ENCODE measurements around the gene TTLL12. TPM values are rescaled to one million over a fixed set of nuclear protein-coding genes. Genes with fewer than 3 reads are reported as not detected.

The TTLL12 gene
- total RNA-seq, 1 experiment from 2014 or later = 50.4 TPM

DNA sequence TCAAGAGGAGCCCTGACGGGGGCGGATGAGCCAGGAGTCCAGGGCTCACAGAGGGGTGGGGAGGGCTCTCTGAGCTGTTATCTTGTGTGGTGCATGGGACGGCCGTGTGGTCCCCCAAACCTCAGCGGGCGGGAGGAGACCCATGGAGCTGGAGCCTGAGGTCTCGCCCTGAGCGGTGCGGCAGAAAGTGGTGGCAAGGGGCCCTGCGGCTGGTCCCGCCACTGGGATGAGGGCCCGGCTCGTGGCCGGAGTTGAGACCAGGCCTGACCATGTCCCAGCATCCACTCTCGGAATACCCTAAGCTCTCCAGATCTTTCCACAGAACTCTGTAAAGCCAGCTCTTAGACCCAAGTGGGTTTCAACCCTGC, 22.6 kb upstream of the TTLL12 start:
- Histone ChIP-seq H3K27ac (no peak overlapping the region), H3K36me3 (no peaks in the 10 kb centered on the region), H3K27me3 (replicated peaks) (no peaks in the 10 kb centered on the region), H3K4me3 (no peak overlapping the region), H3K9me3 (replicated peaks) (no peaks in the 10 kb centered on the region), H3K4me1 (replicated peaks) (no peaks in the 10 kb centered on the region)
- DNase-seq (ENCODE audit: low read depth in 1 of 2, low spot score in 2 of 2) = no peak

DNA sequence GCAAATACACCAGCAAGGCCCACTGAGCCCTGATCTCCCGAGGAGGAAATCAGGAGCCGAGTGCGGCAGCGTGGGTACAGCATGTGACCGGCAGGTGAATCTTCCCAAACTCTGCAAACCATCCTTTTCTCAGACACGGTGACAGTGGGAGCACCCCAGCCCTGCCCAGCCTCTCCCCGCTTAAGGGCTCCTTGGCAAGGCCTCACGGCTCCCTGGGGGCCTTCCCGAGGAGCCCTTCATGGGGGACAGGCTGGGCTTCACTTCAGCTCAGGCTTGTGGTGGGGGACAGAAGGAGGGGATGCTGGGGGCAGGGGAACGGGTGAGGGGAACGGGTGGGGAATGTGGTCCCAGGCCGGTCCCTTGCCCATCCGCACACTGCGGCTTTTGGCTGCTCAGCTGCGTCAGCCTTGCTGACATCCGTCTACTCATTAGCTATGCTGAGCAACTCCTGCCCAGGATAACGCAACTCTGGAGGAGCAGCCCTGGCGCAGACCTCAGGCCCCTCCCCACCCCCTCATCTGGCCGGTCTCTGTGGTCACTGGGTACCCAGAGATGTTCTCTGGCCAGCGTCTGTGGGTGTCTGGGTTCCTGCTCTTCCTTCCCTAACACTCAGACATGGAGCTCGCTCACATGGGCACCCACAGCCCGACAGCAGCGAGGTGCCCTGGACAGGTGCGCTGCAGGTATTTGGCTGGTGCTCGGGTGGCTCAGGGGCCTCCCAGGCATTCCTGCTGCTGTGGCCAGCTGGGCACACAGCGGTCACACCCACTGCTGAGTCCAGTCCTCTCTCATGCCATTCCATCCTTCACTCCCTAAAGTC, 22.0 kb upstream of the TTLL12 start:
- no peak for DNase-seq (ENCODE audit: low read depth in 1 of 2, low spot score in 2 of 2)
- no peaks in the 10 kb centered on the region for H3K27me3 ChIP-seq (replicated peaks)
- H3K27ac ChIP-seq = no peak overlapping the region
- H3K36me3 ChIP-seq = no peaks in the 10 kb centered on the region
- H3K4me3 ChIP-seq = no peak overlapping the region
- H3K4me1 ChIP-seq (replicated peaks) = no peaks in the 10 kb centered on the region
- no peaks in the 10 kb centered on the region for H3K9me3 ChIP-seq (replicated peaks)

DNA sequence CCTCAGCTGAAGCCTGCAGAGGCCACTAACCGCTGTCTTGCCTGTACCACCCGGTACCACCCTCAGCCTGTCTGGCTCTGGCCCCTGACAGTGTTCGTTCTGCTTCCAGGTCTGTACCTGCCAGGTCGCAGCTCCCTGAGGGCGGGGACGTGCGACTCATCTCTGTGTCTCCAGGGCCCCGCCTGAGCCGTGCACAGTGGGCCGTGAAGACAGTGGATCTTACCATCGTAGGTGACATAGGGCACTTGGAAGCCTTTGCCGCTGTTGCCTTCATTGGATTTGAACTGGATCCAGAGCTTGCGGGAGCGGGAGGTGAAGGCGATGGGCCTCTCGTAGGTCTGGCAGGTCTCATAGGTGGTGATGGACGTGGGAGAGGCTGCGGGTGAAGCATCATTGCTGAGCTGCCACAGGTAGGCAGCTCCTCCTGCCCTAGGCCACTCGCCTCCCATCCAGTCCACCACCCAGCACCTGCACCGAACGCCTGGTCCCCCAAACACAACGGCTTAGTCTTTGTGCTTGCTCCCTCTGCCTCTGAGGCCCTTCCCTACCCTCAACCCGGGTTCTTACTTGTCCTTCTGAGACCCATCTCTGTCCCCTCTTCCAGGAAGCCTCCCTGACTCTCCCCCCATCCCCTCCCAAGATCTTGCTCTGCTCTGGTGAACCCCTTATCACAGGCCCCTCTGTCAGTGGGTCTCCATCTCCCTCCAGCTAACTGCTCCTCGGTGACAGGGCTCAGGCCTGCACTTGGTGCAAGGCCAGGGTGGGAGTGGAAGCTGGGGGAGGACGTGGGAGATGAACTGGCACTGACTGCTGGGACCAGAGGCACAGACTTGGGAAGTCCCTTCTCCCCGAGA, 21.1 kb upstream of the TTLL12 start:
- DNase-seq (ENCODE audit: low read depth in 1 of 2, low spot score in 2 of 2) = no peak
- H3K4me3 ChIP-seq = no peak overlapping the region
- H3K36me3 ChIP-seq = no peaks in the 10 kb centered on the region

GRCh38 chr22:43207386-43207785, 20.5 kb upstream of the TTLL12 start:
- H3K27me3 ChIP-seq (replicated peaks) = no peaks in the 10 kb centered on the region
- no peaks in the 10 kb centered on the region for H3K9me3 ChIP-seq (replicated peaks)
- H3K4me1 ChIP-seq (replicated peaks) = no peaks in the 10 kb centered on the region
- DNase-seq (ENCODE audit: low read depth in 1 of 2, low spot score in 2 of 2) = no peak
- no peaks in the 10 kb centered on the region for H3K36me3 ChIP-seq
- H3K4me3 ChIP-seq = no peak overlapping the region
- H3K27ac ChIP-seq = no peak overlapping the region

More for the DNA sequence above, 21.1 kb upstream of the TTLL12 start:
- Histone ChIP-seq H3K9me3 (replicated peaks) (no peaks in the 10 kb centered on the region), H3K27me3 (replicated peaks) (no peaks in the 10 kb centered on the region), H3K4me1 (replicated peaks) (no peaks in the 10 kb centered on the region), H3K27ac (no peak overlapping the region)

GRCh38 chr22:43206509-43207161, 19.7 kb upstream of the TTLL12 start:
- no peak for DNase-seq (ENCODE audit: low read depth in 1 of 2, low spot score in 2 of 2)
- Histone ChIP-seq H3K9me3 (replicated peaks) (no peaks in the 10 kb centered on the region), H3K4me3 (no peak overlapping the region), H3K4me1 (replicated peaks) (no peaks in the 10 kb centered on the region), H3K36me3 (no peaks in the 10 kb centered on the region), H3K27me3 (replicated peaks) (no peaks in the 10 kb centered on the region), H3K27ac (no peak overlapping the region)

- Histone ChIP-seq H3K4me1 (replicated peaks) (no peaks in the 10 kb centered on the region), H3K9me3 (replicated peaks) (no peaks in the 10 kb centered on the region), H3K36me3 (no peaks in the 10 kb centered on the region), H3K27ac (no peak overlapping the region), H3K4me3 (no peak overlapping the region), H3K27me3 (replicated peaks) (no peaks in the 10 kb centered on the region)
- no peak for DNase-seq (ENCODE audit: low read depth in 1 of 2, low spot score in 2 of 2)
These were observed 19.0 kb upstream of the TTLL12 start for GRCh38 chr22:43205748-43206508.

- H3K36me3 ChIP-seq = no peaks in the 10 kb centered on the region
- DNase-seq (ENCODE audit: low read depth in 1 of 2, low spot score in 2 of 2) = no peak
These were observed 18.3 kb upstream of the TTLL12 start for GRCh38 chr22:43205261-43205691.

GRCh38 chr22:43203471-43203981, 16.6 kb upstream of the TTLL12 start:
- no peaks in the 10 kb centered on the region for H3K9me3 ChIP-seq (replicated peaks)
- H3K27me3 ChIP-seq (replicated peaks) = no peaks in the 10 kb centered on the region
- H3K4me1 ChIP-seq (replicated peaks) = peaks cover 2% of the 10 kb centered on the region; the same call in 1 of the 2 replicates
- no peak overlapping the region for H3K27ac ChIP-seq
- H3K4me3 ChIP-seq = no peak overlapping the region
- no peaks in the 10 kb centered on the region for H3K36me3 ChIP-seq
- no peak for DNase-seq (ENCODE audit: low read depth in 1 of 2, low spot score in 2 of 2)

More at GRCh38 chr22:43205261-43205691, 18.3 kb upstream of the TTLL12 start:
- Histone ChIP-seq H3K27ac (no peak overlapping the region), H3K27me3 (replicated peaks) (no peaks in the 10 kb centered on the region), H3K4me3 (no peak overlapping the region), H3K4me1 (replicated peaks) (no peaks in the 10 kb centered on the region), H3K9me3 (replicated peaks) (no peaks in the 10 kb centered on the region)

DNA sequence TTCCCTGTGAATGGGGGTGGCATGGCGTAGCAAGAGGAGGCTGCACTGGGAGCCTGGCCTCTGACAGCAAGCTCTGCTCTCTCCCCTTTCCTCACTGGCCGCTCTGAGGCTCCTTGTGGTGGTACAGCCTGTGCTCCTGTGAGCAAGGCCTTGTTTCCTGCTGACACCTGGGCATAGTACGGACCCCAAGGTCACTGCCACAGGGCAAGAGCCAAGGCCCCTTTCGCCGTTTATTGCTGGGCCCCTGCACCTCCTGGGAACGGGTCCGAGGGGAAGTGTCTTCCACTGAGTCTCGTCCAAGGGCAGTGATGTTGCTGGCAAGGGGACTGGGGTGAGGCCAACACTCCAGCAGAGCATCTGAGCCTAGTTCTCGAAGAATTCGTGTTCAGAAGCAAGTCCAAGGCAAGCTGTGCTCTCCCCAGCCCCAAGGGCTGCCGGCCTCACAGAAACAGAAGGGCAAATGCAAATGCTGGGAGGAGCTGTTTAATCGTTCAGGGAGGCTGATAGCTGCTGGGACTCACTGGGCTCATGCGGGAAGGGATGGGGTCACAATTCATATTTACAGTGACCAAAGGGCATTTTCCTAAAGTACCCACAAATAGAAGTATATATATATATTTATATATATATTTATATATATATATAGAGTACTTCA, 15.9 kb upstream of the TTLL12 start:
- DNase-seq (ENCODE audit: low read depth in 1 of 2, low spot score in 2 of 2) = no peak
- no peak overlapping the region for H3K27ac ChIP-seq
- no peaks in the 10 kb centered on the region for H3K27me3 ChIP-seq (replicated peaks)
- H3K36me3 ChIP-seq = no peaks in the 10 kb centered on the region
- H3K4me3 ChIP-seq = no peak overlapping the region
- peaks cover 3% of the 10 kb centered on the region for H3K4me1 ChIP-seq (replicated peaks)
- H3K9me3 ChIP-seq (replicated peaks) = no peaks in the 10 kb centered on the region

DNA sequence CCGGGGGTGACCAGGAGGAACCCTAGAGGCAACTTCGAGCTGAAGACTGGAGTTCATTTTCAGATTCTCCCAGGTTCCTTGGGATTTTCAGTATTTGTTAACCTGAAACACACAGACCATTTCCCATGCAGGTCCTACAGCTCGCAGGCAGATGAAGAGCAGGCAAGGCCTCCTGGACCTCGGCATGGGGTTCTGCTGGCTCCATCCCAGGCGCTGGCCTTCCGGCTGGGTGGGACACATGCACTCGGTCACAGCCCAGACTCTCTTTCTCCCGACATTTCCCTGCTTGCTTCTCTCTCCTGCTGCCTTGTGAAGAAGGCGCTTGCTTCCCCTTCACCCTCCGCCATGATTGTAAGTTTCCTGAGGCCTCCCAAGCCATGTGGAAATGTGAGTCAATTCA, 15.4 kb upstream of the TTLL12 start:
- Histone ChIP-seq H3K36me3 (no peaks in the 10 kb centered on the region), H3K27ac (no peak overlapping the region), H3K27me3 (replicated peaks) (no peaks in the 10 kb centered on the region), H3K9me3 (replicated peaks) (no peaks in the 10 kb centered on the region), H3K4me1 (replicated peaks) (peaks cover 8% of the 10 kb centered on the region), H3K4me3 (no peak overlapping the region)
- DNase-seq (ENCODE audit: low read depth in 1 of 2, low spot score in 2 of 2) = no peak

DNA sequence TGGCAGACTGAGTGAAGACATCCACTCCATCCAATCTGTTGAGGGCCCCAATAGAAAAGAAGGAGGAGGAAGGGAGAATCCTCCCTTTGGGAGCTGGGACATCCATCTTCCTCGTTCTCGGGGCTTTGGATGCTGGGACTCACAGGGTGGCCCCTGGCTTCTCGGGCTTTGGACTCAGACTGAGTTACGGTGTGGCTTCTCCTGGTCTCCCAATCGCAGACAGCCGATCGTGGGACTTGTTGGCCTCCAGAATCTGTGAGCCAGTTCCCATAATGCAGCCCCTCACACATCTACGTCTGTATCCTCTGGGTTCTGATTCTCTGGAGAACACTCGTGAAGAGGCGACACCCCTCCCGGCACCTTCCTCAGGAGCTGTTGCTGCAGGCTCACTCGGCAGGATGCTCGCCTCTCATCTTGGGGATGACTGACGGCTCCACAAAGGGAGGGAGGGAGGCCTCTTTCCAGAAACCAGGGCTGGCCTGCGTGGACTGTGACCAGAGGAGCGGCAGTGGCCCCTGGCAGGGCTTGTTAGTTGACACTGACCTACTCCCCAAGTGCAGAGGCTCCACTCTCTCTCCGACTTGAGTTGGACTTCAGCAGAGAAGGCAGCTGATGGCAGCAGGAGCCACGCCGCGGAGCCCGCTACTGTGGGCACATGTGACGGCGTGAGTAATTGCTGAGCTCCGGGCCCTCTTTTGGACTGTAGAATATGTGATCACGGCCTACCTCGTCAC, 14.7 kb upstream of the TTLL12 start:
- H3K4me1 ChIP-seq (replicated peaks) = peaks cover 14% of the 10 kb centered on the region
- no peaks in the 10 kb centered on the region; the same call in 1 of the 2 replicates for H3K9me3 ChIP-seq (replicated peaks)
- no peaks in the 10 kb centered on the region for H3K27me3 ChIP-seq (replicated peaks)
- H3K4me3 ChIP-seq = no peak overlapping the region
- H3K36me3 ChIP-seq = no peaks in the 10 kb centered on the region
- no peak for DNase-seq (ENCODE audit: low read depth in 1 of 2, low spot score in 2 of 2)
- no peak overlapping the region for H3K27ac ChIP-seq

DNA sequence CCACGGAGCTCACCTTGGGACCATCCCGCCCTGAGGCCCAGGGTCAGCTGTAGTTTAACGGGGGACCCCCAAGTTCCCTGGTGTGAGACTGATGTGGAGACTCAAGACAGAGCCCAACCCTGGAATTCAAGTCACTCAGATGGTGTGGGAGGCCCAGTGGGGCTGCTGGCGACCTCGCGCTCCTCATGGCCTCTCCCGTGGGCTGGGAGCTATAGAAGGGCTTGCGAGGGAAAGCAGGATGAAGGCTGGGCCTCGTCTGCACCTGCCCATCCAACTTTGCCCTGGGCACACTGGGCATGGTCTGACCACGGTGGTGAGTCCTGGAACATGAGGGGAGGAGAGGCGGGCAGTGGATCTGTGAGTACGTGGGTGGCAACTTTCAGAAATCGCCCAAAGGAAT, 13.6 kb upstream of the TTLL12 start:
- Histone ChIP-seq H3K36me3 (no peaks in the 10 kb centered on the region), H3K9me3 (replicated peaks) (no peaks in the 10 kb centered on the region; the same call in 1 of the 2 replicates), H3K4me1 (replicated peaks) (peaks cover 25% of the 10 kb centered on the region), H3K4me3 (no peak overlapping the region), H3K27ac (no peak overlapping the region), H3K27me3 (replicated peaks) (no peaks in the 10 kb centered on the region)
- DNase-seq (ENCODE audit: low read depth in 1 of 2, low spot score in 2 of 2) = no peak

Measured in SJSA1 (cell line).